GM12878 (cell line): ENCODE data around the gene TMEM131L. TPM values are rescaled to one million over a fixed set of nuclear protein-coding genes. Genes with fewer than 3 reads are reported as not detected.

Experiments used
- LARP7 ChIP-seq: fragments of 450-650 bp; IDR thresholded peaks from 2 replicates; pipeline ENCODE4 v1.6.1; 2017; ENCODE audit warnings: mild to moderate bottlenecking
- MXI1 ChIP-seq: fragments of 150-350 bp; IDR thresholded peaks from 2 replicates; pipeline ENCODE4 v1.6.1; 2011; ENCODE audit warnings: low read depth, mild to moderate bottlenecking, inconsistent platforms, low read length, improper control_type of control experiment
- NFYA ChIP-seq: IDR thresholded peaks from 2 replicates; pipeline ENCODE4 v1.6.1; 2011; ENCODE audit warnings: low read depth, mild to moderate bottlenecking, low read length, improper control_type of control experiment, borderline replicate concordance
- RAD21 ChIP-seq: IDR thresholded peaks from 2 replicates; pipeline ENCODE4 v1.6.1; 2011; ENCODE audit warnings: mild to moderate bottlenecking, low read depth, low read length, moderate library complexity; ENCODE audit not compliant: insufficient read depth
- RB1 ChIP-seq: fragments of 450-650 bp; formaldehyde crosslinking; IDR thresholded peaks from 2 replicates; pipeline ENCODE4 v1.6.1; 2017; ENCODE audit warnings: mild to moderate bottlenecking, borderline replicate concordance
- polyA plus RNA-seq, 11 experiments: library from polyadenylated mRNA; depleted of rRNA in 4 of 11; unstranded in 6 of 11; stranded (reverse) in 5 of 11; fragments of >200 nt; fragmentation: Nextera tagmentation in 4 of 11; fragmentation: Illumina TruSeq in 1 of 11; extraction: Ambion mirVana in 4 of 11; extraction: Trizol in 1 of 11; gene quantifications; 1 replicate in 1 of 11; 2 replicates in 10 of 11; pipeline versions ENCODE4 v1.2.1 to v1.2.3, GENCODE V29; 2011 to 2016; ENCODE audit warnings: inconsistent platforms in 2 of 11, missing spikeins in 2 of 11, low read depth in 1 of 11
- total RNA-seq, 4 experiments: library from RNA; depleted of rRNA in 3 of 4; stranded (reverse); fragments of >200 nt in 3 of 4; fragmentation: Illumina TruSeq in 1 of 4; extraction: Trizol in 1 of 4; gene quantifications; 2 replicates each; pipeline versions ENCODE4 v1.2.1 to v1.2.3, GENCODE V29; 2013 to 2021
- TF ChIP-seq, protein P1 (sequence below): fragments of 450-650 bp; IDR thresholded peaks from 2 replicates; pipeline ENCODE4 v1.6.1; 2018; ENCODE audit warnings: mild to moderate bottlenecking, low read depth, moderate library complexity; ENCODE audit not compliant: partially characterized antibody
- TF ChIP-seq, protein P2 (sequence below): fragments of 450-650 bp; formaldehyde crosslinking; IDR thresholded peaks from 2 replicates; pipeline ENCODE4 v1.4.0; 2022; ENCODE audit warnings: mild to moderate bottlenecking, moderate library complexity
- TF ChIP-seq, protein P3 (sequence below): fragments of 450-650 bp; conservative IDR thresholded peaks from 2 replicates; pipeline ENCODE4 v1.6.1; 2017; ENCODE audit warnings: mild to moderate bottlenecking, moderate library complexity
- TF ChIP-seq, protein P4 (sequence below): fragments of 450-650 bp; IDR thresholded peaks from 2 replicates; pipeline ENCODE4 v1.6.1; 2017; ENCODE audit warnings: mild to moderate bottlenecking, moderate library complexity
- TF ChIP-seq, protein P5 (sequence below): IDR thresholded peaks from 2 replicates; pipeline ENCODE4 v1.6.1; 2012; ENCODE audit warnings: mild to moderate bottlenecking, low read depth, low read length

TMEM131L gene
- total and polyA plus RNA-seq, 10 of the 15 experiments (the other 5 are each of a cell fraction or from before 2014, with no cell fraction given) = 8.5 to 101 (median 74.4) TPM

DNA sequence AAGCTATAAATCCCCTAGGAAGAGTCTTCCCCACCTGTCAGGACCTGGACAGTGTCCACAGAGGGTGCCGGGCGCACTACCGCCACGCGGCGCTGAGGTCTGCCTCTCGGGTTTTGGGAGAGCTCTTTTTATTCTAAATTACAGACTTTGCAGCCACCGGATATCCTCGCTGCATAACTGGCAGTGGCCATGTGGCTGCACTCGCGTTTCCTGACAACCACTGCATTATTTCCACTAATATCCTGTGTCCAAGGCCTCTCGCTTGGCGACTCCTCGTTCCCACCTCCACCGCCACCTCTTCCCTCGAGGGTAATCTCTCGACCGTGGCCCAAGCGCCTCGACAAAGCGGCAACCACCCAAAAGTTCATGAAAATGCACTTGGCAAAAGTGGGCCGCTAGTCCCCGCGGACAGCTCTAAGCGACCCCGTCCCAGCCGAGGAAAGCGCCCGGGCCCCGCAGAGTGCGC is 512 bp upstream of the TMEM131L start (continued):
- TF ChIP-seq, protein P1, sequence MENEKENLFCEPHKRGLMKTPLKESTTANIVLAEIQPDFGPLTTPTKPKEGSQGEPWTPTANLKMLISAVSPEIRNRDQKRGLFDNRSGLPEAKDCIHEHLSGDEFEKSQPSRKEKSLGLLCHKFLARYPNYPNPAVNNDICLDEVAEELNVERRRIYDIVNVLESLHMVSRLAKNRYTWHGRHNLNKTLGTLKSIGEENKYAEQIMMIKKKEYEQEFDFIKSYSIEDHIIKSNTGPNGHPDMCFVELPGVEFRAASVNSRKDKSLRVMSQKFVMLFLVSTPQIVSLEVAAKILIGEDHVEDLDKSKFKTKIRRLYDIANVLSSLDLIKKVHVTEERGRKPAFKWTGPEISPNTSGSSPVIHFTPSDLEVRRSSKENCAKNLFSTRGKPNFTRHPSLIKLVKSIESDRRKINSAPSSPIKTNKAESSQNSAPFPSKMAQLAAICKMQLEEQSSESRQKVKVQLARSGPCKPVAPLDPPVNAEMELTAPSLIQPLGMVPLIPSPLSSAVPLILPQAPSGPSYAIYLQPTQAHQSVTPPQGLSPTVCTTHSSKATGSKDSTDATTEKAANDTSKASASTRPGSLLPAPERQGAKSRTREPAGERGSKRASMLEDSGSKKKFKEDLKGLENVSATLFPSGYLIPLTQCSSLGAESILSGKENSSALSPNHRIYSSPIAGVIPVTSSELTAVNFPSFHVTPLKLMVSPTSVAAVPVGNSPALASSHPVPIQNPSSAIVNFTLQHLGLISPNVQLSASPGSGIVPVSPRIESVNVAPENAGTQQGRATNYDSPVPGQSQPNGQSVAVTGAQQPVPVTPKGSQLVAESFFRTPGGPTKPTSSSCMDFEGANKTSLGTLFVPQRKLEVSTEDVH = no peak
- TF ChIP-seq RB1 (0 out of 2 replicates have a peak, but pooled peaks have one; percentile 30), NFYA (no peak), LARP7 (peak; percentile 35; the same call in 1 of the 2 replicates), MXI1 (peak; percentile 74), RAD21 (peak; percentile 26; the same call in 1 of the 2 replicates)
- TF ChIP-seq, protein P2, sequence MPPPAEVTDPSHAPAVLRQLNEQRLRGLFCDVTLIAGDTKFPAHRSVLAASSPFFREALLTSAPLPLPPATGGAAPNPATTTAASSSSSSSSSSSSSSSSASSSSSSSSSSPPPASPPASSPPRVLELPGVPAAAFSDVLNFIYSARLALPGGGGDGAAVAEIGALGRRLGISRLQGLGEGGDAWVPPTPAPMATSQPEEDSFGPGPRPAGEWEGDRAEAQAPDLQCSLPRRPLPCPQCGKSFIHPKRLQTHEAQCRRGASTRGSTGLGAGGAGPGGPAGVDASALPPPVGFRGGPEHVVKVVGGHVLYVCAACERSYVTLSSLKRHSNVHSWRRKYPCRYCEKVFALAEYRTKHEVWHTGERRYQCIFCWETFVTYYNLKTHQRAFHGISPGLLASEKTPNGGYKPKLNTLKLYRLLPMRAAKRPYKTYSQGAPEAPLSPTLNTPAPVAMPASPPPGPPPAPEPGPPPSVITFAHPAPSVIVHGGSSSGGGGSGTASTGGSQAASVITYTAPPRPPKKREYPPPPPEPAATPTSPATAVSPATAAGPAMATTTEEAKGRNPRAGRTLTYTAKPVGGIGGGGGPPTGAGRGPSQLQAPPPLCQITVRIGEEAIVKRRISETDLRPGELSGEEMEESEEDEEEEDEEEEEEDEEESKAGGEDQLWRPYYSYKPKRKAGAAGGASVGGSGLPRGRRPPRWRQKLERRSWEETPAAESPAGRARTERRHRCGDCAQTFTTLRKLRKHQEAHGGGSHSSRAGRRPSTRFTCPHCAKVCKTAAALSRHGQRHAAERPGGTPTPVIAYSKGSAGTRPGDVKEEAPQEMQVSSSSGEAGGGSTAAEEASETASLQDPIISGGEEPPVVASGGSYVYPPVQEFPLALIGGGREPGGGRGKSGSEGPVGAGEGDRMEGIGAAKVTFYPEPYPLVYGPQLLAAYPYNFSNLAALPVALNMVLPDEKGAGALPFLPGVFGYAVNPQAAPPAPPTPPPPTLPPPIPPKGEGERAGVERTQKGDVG (CRISPR knock-in tag) = no peak
- TF ChIP-seq, protein P3, sequence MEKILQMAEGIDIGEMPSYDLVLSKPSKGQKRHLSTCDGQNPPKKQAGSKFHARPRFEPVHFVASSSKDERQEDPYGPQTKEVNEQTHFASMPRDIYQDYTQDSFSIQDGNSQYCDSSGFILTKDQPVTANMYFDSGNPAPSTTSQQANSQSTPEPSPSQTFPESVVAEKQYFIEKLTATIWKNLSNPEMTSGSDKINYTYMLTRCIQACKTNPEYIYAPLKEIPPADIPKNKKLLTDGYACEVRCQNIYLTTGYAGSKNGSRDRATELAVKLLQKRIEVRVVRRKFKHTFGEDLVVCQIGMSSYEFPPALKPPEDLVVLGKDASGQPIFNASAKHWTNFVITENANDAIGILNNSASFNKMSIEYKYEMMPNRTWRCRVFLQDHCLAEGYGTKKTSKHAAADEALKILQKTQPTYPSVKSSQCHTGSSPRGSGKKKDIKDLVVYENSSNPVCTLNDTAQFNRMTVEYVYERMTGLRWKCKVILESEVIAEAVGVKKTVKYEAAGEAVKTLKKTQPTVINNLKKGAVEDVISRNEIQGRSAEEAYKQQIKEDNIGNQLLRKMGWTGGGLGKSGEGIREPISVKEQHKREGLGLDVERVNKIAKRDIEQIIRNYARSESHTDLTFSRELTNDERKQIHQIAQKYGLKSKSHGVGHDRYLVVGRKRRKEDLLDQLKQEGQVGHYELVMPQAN = no peak; the same call in none of the 2 replicates
- TF ChIP-seq, protein P4, sequence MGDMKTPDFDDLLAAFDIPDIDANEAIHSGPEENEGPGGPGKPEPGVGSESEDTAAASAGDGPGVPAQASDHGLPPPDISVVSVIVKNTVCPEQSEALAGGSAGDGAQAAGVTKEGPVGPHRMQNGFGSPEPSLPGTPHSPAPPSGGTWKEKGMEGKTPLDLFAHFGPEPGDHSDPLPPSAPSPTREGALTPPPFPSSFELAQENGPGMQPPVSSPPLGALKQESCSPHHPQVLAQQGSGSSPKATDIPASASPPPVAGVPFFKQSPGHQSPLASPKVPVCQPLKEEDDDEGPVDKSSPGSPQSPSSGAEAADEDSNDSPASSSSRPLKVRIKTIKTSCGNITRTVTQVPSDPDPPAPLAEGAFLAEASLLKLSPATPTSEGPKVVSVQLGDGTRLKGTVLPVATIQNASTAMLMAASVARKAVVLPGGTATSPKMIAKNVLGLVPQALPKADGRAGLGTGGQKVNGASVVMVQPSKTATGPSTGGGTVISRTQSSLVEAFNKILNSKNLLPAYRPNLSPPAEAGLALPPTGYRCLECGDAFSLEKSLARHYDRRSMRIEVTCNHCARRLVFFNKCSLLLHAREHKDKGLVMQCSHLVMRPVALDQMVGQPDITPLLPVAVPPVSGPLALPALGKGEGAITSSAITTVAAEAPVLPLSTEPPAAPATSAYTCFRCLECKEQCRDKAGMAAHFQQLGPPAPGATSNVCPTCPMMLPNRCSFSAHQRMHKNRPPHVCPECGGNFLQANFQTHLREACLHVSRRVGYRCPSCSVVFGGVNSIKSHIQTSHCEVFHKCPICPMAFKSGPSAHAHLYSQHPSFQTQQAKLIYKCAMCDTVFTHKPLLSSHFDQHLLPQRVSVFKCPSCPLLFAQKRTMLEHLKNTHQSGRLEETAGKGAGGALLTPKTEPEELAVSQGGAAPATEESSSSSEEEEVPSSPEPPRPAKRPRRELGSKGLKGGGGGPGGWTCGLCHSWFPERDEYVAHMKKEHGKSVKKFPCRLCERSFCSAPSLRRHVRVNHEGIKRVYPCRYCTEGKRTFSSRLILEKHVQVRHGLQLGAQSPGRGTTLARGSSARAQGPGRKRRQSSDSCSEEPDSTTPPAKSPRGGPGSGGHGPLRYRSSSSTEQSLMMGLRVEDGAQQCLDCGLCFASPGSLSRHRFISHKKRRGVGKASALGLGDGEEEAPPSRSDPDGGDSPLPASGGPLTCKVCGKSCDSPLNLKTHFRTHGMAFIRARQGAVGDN = peak; percentile 30; the same call in 1 of the 2 replicates
- TF ChIP-seq, protein P5, sequence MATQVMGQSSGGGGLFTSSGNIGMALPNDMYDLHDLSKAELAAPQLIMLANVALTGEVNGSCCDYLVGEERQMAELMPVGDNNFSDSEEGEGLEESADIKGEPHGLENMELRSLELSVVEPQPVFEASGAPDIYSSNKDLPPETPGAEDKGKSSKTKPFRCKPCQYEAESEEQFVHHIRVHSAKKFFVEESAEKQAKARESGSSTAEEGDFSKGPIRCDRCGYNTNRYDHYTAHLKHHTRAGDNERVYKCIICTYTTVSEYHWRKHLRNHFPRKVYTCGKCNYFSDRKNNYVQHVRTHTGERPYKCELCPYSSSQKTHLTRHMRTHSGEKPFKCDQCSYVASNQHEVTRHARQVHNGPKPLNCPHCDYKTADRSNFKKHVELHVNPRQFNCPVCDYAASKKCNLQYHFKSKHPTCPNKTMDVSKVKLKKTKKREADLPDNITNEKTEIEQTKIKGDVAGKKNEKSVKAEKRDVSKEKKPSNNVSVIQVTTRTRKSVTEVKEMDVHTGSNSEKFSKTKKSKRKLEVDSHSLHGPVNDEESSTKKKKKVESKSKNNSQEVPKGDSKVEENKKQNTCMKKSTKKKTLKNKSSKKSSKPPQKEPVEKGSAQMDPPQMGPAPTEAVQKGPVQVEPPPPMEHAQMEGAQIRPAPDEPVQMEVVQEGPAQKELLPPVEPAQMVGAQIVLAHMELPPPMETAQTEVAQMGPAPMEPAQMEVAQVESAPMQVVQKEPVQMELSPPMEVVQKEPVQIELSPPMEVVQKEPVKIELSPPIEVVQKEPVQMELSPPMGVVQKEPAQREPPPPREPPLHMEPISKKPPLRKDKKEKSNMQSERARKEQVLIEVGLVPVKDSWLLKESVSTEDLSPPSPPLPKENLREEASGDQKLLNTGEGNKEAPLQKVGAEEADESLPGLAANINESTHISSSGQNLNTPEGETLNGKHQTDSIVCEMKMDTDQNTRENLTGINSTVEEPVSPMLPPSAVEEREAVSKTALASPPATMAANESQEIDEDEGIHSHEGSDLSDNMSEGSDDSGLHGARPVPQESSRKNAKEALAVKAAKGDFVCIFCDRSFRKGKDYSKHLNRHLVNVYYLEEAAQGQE = peak; percentile 70
